ENCODE measurements around the gene MBIP.
A peak's percentile ranks its signal among the peaks of the same experiment; 100 is the strongest.
"Not testable (repeated sequence)": the region's sequence is repeated elsewhere in the genome, so short reads cannot be mapped to it uniquely, and the experiment has no call there.

Gene MBIP

DNA sequence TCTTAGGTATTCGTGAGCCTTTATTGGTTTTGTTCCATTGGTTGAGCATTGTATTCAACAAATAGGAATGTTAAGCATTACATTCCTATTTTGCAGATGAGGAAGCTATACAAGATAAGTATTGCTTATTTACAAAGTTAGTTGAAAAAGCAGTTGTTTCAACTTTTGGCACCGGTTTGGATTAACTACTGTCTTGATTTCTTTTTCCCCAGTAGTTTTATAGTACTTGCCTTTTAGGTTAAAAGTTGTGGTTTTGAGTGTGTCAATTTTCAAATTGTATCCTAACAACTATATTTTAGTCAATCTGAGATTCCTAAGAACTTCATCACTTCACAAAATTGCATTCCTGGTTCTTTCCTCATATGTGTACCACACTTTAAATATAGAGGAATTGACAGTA is 23.8 kb upstream of the MBIP start:
- Histone ChIP-seq H3K27ac (replicated peaks) (no peak overlapping the region), H3K27me3 (ENCODE audit: insufficient read depth, poor library complexity, severe bottlenecking) (no peaks in the 10 kb centered on the region), H3K4me3 (replicated peaks; ENCODE audit: insufficient read depth, low read length) (no peak overlapping the region)
- no peak for DNase-seq (ENCODE audit: low read depth in 1 of 2, low spot score in 1 of 2)
- TF ChIP-seq, protein P1, sequence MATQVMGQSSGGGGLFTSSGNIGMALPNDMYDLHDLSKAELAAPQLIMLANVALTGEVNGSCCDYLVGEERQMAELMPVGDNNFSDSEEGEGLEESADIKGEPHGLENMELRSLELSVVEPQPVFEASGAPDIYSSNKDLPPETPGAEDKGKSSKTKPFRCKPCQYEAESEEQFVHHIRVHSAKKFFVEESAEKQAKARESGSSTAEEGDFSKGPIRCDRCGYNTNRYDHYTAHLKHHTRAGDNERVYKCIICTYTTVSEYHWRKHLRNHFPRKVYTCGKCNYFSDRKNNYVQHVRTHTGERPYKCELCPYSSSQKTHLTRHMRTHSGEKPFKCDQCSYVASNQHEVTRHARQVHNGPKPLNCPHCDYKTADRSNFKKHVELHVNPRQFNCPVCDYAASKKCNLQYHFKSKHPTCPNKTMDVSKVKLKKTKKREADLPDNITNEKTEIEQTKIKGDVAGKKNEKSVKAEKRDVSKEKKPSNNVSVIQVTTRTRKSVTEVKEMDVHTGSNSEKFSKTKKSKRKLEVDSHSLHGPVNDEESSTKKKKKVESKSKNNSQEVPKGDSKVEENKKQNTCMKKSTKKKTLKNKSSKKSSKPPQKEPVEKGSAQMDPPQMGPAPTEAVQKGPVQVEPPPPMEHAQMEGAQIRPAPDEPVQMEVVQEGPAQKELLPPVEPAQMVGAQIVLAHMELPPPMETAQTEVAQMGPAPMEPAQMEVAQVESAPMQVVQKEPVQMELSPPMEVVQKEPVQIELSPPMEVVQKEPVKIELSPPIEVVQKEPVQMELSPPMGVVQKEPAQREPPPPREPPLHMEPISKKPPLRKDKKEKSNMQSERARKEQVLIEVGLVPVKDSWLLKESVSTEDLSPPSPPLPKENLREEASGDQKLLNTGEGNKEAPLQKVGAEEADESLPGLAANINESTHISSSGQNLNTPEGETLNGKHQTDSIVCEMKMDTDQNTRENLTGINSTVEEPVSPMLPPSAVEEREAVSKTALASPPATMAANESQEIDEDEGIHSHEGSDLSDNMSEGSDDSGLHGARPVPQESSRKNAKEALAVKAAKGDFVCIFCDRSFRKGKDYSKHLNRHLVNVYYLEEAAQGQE (IDR thresholded peaks at IDR 0.05; ENCODE audit: insufficient replicate concordance, low read depth) = no peak
- TF ChIP-seq SPI1 (IDR thresholded peaks at IDR 0.05; ENCODE audit: borderline replicate concordance, low read depth) (no peak), GABPA (IDR thresholded peaks at IDR 0.05; ENCODE audit: low read depth) (no peak), POLR2AphosphoS5 (IDR thresholded peaks at IDR 0.05; ENCODE audit: low read depth) (no peak)
- TF ChIP-seq, protein P2, sequence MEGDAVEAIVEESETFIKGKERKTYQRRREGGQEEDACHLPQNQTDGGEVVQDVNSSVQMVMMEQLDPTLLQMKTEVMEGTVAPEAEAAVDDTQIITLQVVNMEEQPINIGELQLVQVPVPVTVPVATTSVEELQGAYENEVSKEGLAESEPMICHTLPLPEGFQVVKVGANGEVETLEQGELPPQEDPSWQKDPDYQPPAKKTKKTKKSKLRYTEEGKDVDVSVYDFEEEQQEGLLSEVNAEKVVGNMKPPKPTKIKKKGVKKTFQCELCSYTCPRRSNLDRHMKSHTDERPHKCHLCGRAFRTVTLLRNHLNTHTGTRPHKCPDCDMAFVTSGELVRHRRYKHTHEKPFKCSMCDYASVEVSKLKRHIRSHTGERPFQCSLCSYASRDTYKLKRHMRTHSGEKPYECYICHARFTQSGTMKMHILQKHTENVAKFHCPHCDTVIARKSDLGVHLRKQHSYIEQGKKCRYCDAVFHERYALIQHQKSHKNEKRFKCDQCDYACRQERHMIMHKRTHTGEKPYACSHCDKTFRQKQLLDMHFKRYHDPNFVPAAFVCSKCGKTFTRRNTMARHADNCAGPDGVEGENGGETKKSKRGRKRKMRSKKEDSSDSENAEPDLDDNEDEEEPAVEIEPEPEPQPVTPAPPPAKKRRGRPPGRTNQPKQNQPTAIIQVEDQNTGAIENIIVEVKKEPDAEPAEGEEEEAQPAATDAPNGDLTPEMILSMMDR (IDR thresholded peaks at IDR 0.05; ENCODE audit: insufficient read depth, low read length) = no peak

DNA sequence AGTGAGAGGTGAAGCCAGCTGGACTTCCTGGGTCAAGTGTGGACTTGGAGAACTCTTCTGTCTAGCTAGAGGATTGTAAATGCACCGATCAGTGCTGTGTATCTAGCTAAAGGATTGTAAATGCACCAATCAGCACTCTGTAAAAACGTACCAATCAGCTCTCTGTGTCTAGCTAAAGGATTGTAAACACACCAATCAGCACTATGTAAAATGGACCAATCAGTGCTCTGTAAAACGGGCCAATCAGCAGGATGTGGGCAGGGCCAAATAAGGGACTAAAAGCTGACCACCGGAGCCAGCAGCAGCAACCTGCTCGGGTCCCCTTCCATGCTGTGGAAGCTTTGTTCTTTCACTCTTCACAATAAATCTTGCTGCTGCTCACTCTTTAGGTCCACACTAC is 21.4 kb upstream of the MBIP start:
- H3K27me3 ChIP-seq (ENCODE audit: insufficient read depth, poor library complexity, severe bottlenecking); H3K4me3 ChIP-seq (replicated peaks; ENCODE audit: insufficient read depth, low read length); H3K27ac ChIP-seq (replicated peaks); DNase-seq (ENCODE audit: low read depth in 1 of 2, low spot score in 1 of 2): not testable (repeated sequence)

DNA sequence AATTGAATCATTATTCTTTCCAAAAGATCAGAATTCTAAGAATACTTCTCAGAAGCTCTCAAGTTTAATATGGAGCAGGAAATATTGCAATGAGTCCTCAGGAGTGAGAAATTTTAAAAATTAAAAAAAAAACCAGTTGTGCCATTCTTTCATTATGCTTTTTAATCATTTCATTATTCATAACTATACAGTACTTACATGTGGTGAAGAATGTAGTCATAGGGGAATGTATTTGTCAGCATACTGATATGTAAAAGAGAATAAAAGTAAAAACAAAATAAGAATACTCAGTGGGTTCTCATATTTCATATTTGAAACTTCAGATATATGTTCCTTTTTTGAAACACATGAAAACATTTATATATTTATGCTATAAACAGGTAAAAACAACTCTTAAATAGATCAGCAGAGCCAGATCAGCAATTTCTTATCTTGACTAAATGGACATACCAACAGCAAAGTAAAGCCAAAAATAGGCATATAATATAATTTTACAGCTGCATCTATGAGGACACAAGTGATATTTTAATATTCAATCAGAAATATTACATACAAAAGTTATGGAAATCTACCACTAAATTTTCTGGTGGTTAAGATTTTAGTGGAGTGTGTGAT is 19.9 kb upstream of the MBIP start:
- TF ChIP-seq, protein P1 (IDR thresholded peaks at IDR 0.05; ENCODE audit: insufficient replicate concordance, low read depth) = no peak
- TF ChIP-seq POLR2AphosphoS5 (IDR thresholded peaks at IDR 0.05; ENCODE audit: low read depth) = no peak
- TF ChIP-seq SPI1 (IDR thresholded peaks at IDR 0.05; ENCODE audit: borderline replicate concordance, low read depth) = no peak
- no peak for TF ChIP-seq GABPA (IDR thresholded peaks at IDR 0.05; ENCODE audit: low read depth)
- TF ChIP-seq, protein P2 (IDR thresholded peaks at IDR 0.05; ENCODE audit: insufficient read depth, low read length) = no peak
- H3K27me3 ChIP-seq (ENCODE audit: insufficient read depth, poor library complexity, severe bottlenecking) = no peaks in the 10 kb centered on the region
- H3K27ac ChIP-seq (replicated peaks) = peak overlapping the region; percentile 6; the same call in 1 of the 2 replicates
- no peak for DNase-seq (ENCODE audit: low read depth in 1 of 2, low spot score in 1 of 2)
- no peak overlapping the region for H3K4me3 ChIP-seq (replicated peaks; ENCODE audit: insufficient read depth, low read length)

DNA sequence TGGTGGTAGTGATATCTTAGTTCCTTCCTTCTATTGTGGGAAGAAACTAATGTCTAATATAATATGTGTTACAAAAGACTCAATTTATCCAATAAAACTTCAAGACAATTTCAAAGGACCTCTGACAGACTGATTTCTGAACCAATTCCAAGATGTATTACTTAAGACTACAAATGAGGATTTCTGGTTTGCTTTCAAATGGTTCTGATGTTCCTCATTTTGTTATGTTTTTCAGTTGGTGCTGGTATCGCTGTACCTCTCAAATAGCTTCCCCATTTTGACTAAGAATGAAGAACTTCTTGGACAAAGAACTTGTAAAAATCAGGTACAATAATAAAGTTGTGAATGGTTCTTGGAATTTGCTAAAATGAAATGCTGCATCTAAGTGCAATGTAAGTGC is 19.4 kb upstream of the MBIP start:
- Histone ChIP-seq H3K27ac (replicated peaks) (peak overlapping the region; percentile 32), H3K27me3 (ENCODE audit: insufficient read depth, poor library complexity, severe bottlenecking) (no peaks in the 10 kb centered on the region), H3K4me3 (replicated peaks; ENCODE audit: insufficient read depth, low read length) (no peak overlapping the region)
- DNase-seq (ENCODE audit: low read depth in 1 of 2, low spot score in 1 of 2) = peak in 1 of 2 experiments; percentile 48
- TF ChIP-seq, protein P2 (IDR thresholded peaks at IDR 0.05; ENCODE audit: insufficient read depth, low read length) = no peak
- TF ChIP-seq GABPA (IDR thresholded peaks at IDR 0.05; ENCODE audit: low read depth) = no peak
- TF ChIP-seq SPI1 (IDR thresholded peaks at IDR 0.05; ENCODE audit: borderline replicate concordance, low read depth) = peak; percentile 69; the same call in 1 of the 2 replicates
